HepG2 (cell line): ENCODE measurements around the gene TSPYL6. TPM values are rescaled to one million over a fixed set of nuclear protein-coding genes. Genes with fewer than 3 reads are reported as not detected.
"Not testable (repeated sequence)": the region's sequence is repeated elsewhere in the genome, so short reads cannot be mapped to it uniquely, and the experiment has no call there.

Source experiments
- ATAC-seq: fragments of 200-7000 bp; cut with Tn5 transposase; 3 replicates; pipeline ENCODE4 v1.9.1; 2020; ENCODE audit warnings: mild to moderate bottlenecking, moderate library complexity
- BruUV-seq: library from RNA; stranded (reverse); fragments of 400-500 nt; replicated peaks from 2 replicates; lab custom pipeline; 2021; lab: Mats Ljungman, UMichigan
- CTCF ChIA-PET: fragments of 300-600 bp; formaldehyde crosslinking; extraction: SDS; loops from one replicate; lab custom pipeline; 2021; ENCODE audit warnings: low total read pairs, inconsistent platforms, low intra/inter-chr PET ratio; lab: Yijun Ruan, JAX
- POLR2A ChIA-PET: fragments of 350-600 bp; sonication (Branson Sonifier 250); formaldehyde crosslinking; loops from one replicate; lab custom pipeline; 2020; ENCODE audit warnings: antibody characterized with exemption, inconsistent platforms; lab: Yijun Ruan, JAX
- DNase-seq: peaks from one replicate; pipeline ENCODE4 v3.0.0-alpha.2; 2015; ENCODE audit warnings: low spot score
- FAIRE-seq: peaks from 3 replicates; lab custom pipeline; 2011; peaks lifted over from hg19 to GRCh38; lab: Jason Lieb, UNC
- H2AFZ ChIP-seq: one replicate; pipeline ENCODE4 v1.6.1; 2011; ENCODE audit warnings: low read length, inconsistent platforms
- H3K27ac ChIP-seq: fragments of 300-600 bp; 3 replicates; pipeline ENCODE4 v1.8.0; 2011; ENCODE audit warnings: mixed run types, mild to moderate bottlenecking, mixed read lengths, low read length, inconsistent platforms; ENCODE audit not compliant: insufficient read depth; ENCODE audit errors: extremely low read length
- H3K27me3 ChIP-seq, 2 experiments: fragments of 200-600 bp in 1 of 2; 2 replicates in 1 of 2; 3 replicates in 1 of 2; pipeline versions ENCODE4 v1.6.0 to v1.8.0; 2011; ENCODE audit warnings: low read length in 2 of 2, mild to moderate bottlenecking in 2 of 2, moderate library complexity in 2 of 2, inconsistent platforms in 1 of 2; ENCODE audit not compliant: insufficient read depth in 2 of 2, control insufficient read depth in 1 of 2
- H3K36me3 ChIP-seq, 2 experiments: fragments of 200-600 bp in 1 of 2; replicated peaks in 1 of 2; 2 replicates in 1 of 2; 3 replicates in 1 of 2; pipeline versions ENCODE4 v1.5.1 to v1.8.0; 2011; ENCODE audit warnings: low read length in 2 of 2, inconsistent platforms in 1 of 2; ENCODE audit not compliant: insufficient read depth in 2 of 2, control insufficient read depth in 1 of 2
- H3K4me1 ChIP-seq: 2 replicates; pipeline ENCODE4 v1.5.1; 2012; ENCODE audit warnings: low read length, inconsistent platforms; ENCODE audit not compliant: insufficient read depth
- H3K4me2 ChIP-seq: 2 replicates; pipeline ENCODE4 v1.6.0; 2011; ENCODE audit warnings: low read depth, low read length, inconsistent platforms
- H3K4me3 ChIP-seq, 3 experiments: fragments of 200-600 bp in 1 of 3; sonication (generic), shearing (Covaris generic) in 1 of 3; replicated peaks in 1 of 3; 2 replicates each; pipeline ENCODE4 v1.5.1; 2011 to 2016; ENCODE audit warnings: low read length in 3 of 3, inconsistent platforms in 2 of 3, low read depth in 2 of 3, mild to moderate bottlenecking in 2 of 3, control low read depth in 1 of 3, mixed read lengths in 1 of 3; ENCODE audit not compliant: insufficient read depth in 1 of 3
- H3K79me2 ChIP-seq: one replicate; pipeline ENCODE4 v1.6.1; 2011; ENCODE audit warnings: low read length, inconsistent platforms; ENCODE audit not compliant: insufficient read depth
- H3K9ac ChIP-seq: 2 replicates; pipeline ENCODE4 v1.6.0; 2011; ENCODE audit warnings: mild to moderate bottlenecking, low read depth, low read length, inconsistent platforms; ENCODE audit not compliant: insufficient read depth
- H3K9me3 ChIP-seq: 2 replicates; pipeline ENCODE4 v1.5.1; 2012; ENCODE audit warnings: mild to moderate bottlenecking, low read length
- H4K20me1 ChIP-seq: 2 replicates; pipeline ENCODE4 v1.6.0; 2011; ENCODE audit warnings: inconsistent platforms, mild to moderate bottlenecking, low read length, moderate library complexity; ENCODE audit not compliant: insufficient read depth
- ZHX2 ChIP-seq, 2 experiments: sonication (generic) in 1 of 2; formaldehyde crosslinking in 1 of 2; IDR thresholded peaks; 2 replicates each; pipeline versions ENCODE4 v1.6.1 to v1.9.0; 2014 to 2022; ENCODE audit warnings: antibody characterized with exemption in 1 of 2, borderline replicate concordance in 1 of 2, inconsistent platforms in 1 of 2, low read depth in 1 of 2, missing genetic modification reagents in 1 of 2
- WGBS: methylation state at CpG from one replicate; pipeline ENCODE4 v1.1.6; 2017; ENCODE audit warnings: low lambda C conversion rate; 5-methylcytosine and 5-hydroxymethylcytosine counted together
- in situ Hi-C: cut with HindIII; loops from 2 replicates; pipeline ENCODE4 v1.10.0; 2017; ENCODE audit warnings: low pct_unique_long_range_greater_than_20kb; ENCODE audit not compliant: extremely low pct_ligation_motif_present
- intact Hi-C: fragments of 100-400 bp; cut with micrococcal nuclease; formaldehyde crosslinking; loops from one replicate; pipeline ENCODE4 v1.10.0; 2022; ENCODE audit not compliant: unreplicated experiment
- polyA plus RNA-seq, 8 experiments: library from polyadenylated mRNA; depleted of rRNA in 3 of 8; stranded (reverse) in 7 of 8; unstranded in 1 of 8; fragments of >200 nt; fragmentation: Illumina TruSeq in 4 of 8; extraction: Trizol in 4 of 8; gene quantifications; 2 replicates each; pipeline versions ENCODE4 v1.2.1 to v1.2.3, GENCODE V29; 2011 to 2016; ENCODE audit warnings: low read depth in 4 of 8, missing spikeins in 1 of 8, mixed read lengths in 1 of 8; ENCODE audit not compliant: insufficient read depth in 1 of 8
- total RNA-seq, 5 experiments: library from RNA; depleted of rRNA; stranded (reverse); fragments of >200 nt; fragmentation: Illumina TruSeq; extraction: Trizol; gene quantifications; 2 replicates each; pipeline ENCODE4 v1.2.3, GENCODE V29; 2016; ENCODE audit warnings: low read depth in 1 of 5

TSPYL6 gene
- total and polyA plus RNA-seq, 2 of the 13 experiments (the other 11 are each of a cell fraction or from before 2014, with no cell fraction given), result 0.03 TPM; not detected in 1

- TF ChIP-seq ZHX2 (IDR thresholded peaks at IDR 0.05; ENCODE audit: low read depth) (no peak), ZHX2 (CRISPR knock-in tag; IDR thresholded peaks at IDR 0.05; ENCODE audit: borderline replicate concordance) (no peak)
Measured at GRCh38 chr2:54295911-54296310, 39.9 kb upstream of the TSPYL6 start (continued).

- not testable (repeated sequence) for H3K4me2 ChIP-seq, BruUV-seq, ATAC-seq
Measured at GRCh38 chr2:54294665-54295064, 38.6 kb upstream of the TSPYL6 start.

More at GRCh38 chr2:54294665-54295064, 38.6 kb upstream of the TSPYL6 start:
- H3K36me3 ChIP-seq, in situ Hi-C loops, DNase-seq, CTCF ChIA-PET, H3K9ac ChIP-seq, H3K9me3 ChIP-seq, H2AFZ ChIP-seq, H3K27me3 ChIP-seq, H3K4me3 ChIP-seq, FAIRE-seq, POLR2A ChIA-PET, intact Hi-C loops, H3K4me1 ChIP-seq, H3K79me2 ChIP-seq, H4K20me1 ChIP-seq, H3K27ac ChIP-seq: not testable (repeated sequence)
- 100% methylated on average over 2 of the region's 2 CpGs for WGBS
